GM21576 (cell line): Measurements from ENCODE around the gene PRMT5.

Source experiments
- ATAC-seq: cut with Tn5 transposase; IDR thresholded peaks from one replicate; pipeline ENCODE4 v1.9.1; 2021; ENCODE audit warnings: mild to moderate bottlenecking, moderate library complexity; ENCODE audit not compliant: unreplicated experiment

The PRMT5 gene

DNA sequence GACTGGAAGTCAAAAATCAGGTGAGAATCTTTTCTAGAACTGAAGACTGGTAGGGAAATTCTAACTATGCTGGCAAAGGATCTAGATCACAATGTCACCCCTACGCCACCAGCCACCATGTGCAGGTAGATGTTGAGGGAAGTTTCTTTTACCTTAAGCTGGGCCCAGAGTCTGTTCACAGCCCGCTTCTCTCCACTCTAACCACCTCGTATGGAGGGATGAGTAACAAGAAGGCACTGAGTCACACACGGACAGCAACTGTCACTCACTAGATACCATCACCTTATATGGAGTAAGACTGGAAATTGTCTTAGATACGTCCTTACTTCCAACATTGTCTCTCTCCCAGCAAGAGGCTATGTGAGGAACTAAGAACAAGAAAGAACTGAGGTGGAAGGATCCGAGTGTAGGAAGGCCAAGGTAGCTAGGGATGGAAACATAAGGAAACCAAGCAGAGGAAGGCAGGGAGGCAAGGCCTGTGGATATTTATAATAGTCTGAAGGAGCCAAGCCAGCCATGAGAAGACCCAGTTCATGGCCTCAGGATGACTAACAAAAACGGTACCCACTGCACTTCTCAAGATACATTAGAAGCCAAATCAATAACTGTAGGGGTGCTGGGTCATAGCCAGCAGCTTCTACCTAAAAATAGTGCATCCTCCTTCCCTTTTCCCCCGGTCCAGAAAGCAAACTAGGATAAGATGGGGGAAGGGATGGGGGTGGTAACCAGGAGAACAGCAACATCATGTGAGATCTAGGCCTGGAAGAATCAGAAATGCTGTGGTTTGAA is 30.7 kb downstream of the PRMT5 start:
- ATAC-seq, result no peak

DNA sequence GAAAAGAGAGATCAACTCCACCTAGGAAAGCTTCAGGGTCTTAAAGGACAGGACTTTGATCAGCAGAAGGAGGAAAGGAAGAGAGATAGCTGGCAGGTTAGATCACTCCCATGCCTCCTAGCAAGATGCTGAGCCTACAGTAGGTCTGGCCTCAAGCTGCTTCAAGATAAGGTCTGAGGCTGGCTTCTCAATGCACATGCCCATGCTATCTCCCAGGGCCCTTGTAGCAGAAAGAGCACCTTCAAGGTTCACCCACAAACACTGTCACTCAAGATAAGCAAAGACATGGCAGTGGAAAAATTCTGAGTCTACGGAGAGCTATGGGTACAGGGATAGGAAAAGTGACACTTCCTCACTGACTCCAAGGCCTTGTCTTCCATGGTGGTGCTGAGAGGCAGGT is 31.8 kb downstream of the PRMT5 start:
- ATAC-seq, result no peak

DNA sequence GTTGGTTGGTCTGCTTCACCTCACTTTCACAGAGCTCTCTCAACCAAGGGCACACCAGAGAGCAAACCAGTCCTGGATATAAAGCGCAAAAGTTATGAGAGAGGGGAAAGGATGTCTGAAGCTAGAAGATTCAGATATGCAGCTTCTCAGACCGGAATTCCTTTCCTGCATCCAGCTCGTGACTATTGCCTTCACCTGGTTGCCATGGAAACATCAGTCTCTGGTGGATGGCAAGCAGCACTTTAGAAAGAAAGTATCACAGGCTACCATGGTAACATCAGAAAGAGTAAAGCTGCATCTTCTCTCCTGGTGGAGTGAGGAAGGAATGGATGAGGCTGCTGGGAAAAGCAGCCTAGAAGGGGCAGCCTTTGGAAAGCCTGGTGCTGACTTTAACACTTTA is 32.4 kb downstream of the PRMT5 start:
- no peak for ATAC-seq

DNA sequence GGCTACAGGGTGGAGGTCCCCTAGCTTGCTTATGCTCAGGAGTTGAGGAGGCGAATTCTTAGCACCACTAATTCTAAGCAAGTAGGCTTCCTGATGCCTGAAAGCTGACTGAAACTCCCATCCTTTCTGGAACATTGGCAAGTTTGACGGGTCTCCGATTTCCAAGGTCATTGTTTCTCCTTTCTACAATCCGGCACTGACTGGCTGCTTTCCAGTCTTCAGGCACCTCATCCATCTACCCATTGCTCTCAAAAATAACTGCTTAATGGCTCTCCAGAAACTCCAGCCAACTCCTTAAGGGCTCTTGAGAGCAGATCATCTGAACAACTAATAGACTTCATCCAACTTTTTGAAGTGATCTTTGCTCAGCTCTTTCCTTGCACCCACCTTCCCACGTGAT is 32.8 kb downstream of the PRMT5 start:
- ATAC-seq, result no peak

DNA sequence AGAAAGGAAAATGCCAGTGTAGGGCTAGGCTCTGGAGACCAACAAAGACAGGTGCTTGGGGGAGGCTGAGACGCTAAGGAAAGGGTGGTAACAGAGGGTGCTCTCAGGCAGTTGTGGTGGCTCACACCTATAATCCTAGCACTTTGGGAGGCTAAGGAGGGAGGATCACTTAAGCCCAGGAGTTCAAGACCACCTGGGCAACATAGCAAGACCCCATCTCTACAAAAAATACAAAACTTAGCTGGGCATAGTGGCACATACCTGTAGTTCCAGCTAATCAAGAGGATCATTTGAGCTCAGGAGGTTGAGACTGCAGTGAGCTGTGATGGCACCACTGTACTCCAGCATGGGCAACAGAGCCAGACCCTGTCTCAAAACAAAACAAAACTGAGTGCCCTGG is 33.8 kb downstream of the PRMT5 start:
- no peak for ATAC-seq

DNA sequence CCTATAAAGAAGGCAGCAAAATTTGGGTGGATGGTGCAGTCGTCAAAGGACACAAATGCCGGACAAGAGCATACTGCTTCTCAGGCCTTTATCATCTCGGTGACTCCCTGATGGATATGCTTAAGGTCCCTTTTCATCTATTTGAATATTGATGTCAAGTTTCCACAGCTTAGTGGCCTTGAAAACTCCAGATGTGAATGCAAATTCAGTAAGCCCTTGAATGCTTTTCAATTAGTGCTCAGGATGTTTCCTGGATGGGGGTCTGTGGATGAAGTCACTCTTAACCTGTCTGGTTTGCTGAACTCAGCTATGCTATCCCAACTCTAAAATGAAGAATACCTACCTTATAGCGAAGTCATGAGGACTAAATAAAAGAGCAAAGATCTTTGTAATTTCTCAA is 35.5 kb downstream of the PRMT5 start:
- ATAC-seq, result no peak

DNA sequence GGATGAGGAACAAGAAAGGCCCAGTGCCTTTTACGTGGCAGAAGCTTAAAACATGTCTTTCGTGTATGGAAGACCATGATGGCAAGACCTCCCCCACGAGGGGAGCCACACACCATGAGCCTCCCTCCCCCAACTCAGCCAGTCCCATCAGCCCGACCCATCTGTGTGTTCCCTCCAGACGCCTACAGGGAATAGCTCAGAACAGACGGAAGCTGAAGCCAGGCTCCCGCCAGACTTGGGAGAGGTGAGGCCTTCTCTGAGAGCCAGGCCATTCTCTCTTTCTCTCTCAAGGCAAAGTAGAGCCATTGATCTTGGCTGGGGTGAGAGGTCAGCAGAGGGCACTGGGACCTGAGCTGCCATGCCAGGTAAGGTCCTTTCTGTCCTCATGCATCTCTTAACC is 36.7 kb downstream of the PRMT5 start:
- no peak for ATAC-seq

DNA sequence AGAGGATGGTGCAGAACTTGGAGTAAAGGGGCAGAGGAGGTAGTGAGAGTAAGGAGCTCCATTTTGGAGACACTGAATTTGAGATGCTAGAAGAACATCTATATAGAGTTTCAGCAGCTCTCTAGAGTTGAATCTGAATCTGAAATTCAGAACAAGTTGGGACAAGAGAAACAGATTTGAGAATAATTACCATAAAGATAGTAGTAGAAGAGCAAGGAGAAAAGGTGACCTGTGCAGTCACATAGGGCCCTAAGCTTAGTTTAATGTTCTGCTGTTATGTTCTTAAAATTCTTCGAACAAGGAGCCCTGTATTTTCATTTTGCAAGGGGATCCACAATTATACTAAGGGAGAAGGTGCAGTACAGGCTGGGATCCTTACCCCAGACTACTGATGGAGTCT is 38.8 kb downstream of the PRMT5 start:
- ATAC-seq, result no peak

DNA sequence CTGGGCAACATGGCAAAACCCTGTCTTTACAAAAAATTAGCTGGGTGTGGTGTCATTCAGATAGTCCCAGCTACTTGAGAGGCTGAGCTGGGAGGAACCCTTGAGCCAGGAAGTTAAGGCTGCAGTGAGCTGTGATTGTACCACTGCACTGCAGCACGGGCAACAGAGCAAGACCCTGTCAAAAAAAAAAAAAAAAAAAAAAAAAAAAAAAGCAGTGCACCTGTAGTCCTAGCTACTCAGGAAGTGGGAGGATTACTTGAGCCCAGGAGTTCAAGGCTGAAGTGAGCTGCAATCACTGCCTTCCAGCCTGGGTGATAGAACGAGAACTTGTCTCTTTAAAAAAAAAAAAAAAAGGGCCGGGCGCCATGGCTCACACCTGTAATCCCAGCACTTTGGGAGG is 40.5 kb downstream of the PRMT5 start:
- ATAC-seq, result no peak

DNA sequence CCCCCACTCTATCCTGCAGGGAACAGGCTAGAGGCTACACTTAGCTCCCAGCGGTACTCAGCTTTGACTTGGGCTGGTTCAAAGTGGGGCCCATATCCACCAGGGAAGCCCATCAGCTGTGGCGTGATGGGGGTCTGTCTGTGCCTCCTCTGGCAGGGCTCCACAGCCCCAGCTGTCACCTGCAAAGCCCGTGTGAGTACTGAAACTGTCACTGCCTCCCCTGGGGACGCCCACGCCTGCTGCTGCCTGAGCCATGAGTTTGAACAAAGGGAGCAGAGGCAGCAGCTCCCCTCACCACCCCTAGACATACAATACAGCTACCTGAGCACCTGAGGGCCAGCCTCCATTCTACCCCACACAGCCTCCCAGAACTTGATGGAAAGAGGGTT is 41.2 kb downstream of the PRMT5 start:
- peak; percentile 38 for ATAC-seq

DNA sequence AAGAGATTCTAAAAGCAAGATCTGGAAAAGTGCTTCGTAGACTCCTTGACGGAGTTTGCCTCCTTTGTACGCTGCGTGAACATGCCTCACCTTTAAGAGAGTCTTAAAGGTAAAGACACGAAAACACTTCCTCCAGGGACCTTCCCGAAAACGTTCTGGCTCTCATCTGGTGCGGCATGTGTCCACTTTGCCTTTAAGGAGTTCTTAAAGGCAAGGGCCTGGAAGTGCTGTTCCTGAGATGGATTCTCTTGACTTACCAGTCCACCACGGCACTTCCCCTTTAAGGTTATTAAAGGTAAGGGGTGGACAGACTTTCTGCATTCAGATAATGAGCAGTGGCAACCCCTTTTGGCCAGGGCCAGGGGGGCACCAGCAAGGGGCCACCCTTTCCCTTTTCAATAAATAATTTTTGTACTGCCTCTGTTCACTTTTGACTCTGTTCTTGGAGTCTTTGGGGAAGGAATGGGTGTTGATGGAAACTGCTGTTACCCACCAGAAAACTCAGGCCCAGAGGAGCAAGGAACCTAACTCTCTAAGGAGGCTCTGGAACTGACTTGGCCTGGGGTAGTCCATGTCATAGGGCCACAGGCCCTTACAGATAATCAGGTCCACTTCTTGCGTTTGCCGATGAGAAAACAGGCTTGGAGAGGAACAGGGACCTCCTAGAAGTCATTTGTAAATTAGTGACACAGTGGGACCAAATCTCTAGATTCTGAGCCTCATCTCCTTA is 41.8 kb downstream of the PRMT5 start:
- peak; percentile 31 for ATAC-seq

DNA sequence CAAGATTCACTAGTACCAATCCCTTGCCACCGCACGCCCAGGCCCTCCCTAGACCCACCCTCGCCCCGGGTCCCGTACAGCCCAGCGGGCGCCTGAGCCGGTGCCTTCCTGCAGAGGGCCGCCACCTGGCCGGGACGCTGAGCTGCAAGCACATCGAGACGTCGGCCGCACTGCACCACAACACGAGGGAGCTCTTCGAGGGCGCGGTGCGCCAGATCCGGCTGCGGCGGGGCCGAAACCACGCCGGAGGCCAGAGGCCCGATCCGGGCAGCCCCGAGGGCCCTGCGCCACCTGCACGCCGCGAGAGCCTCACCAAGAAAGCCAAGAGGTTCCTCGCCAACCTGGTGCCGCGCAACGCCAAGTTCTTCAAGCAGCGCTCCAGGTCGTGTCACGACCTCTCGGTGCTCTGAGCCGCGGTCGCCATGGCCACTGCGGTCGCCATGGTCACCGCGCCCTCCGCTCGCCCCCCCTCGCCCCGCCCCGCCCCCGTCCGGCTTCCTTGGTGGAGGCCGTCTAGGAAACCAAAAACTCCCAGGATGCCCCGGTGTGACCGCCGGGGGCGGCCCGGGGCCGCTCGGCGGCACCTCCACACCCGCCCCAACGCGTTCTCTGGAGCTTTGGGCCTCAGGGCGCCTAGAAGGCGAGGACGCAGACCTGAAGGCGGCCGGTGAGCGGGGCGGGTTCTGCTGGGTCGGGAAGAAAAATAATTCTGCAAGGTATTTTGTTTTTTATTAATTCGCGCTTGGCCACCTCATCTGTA is 42.5 kb downstream of the PRMT5 start:
- peak; percentile 50 for ATAC-seq

DNA sequence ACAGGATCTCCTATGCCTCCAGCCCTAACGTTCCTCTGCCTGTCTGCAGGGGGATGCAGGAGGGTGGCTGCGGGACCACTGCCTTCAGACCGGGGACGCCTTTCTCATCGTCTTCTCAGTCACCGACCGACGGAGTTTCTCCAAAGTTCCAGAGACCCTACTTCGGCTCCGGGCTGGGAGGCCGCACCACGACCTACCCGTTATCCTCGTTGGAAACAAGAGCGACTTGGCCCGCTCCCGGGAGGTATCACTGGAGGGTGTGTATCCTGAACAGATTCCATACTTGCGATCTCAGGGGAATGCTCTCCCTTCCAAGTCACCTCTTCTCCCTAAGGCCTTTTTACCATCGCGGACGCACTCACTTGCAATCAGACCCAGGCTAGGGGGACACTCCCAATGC is 43.2 kb downstream of the PRMT5 start:
- ATAC-seq, result no peak

DNA sequence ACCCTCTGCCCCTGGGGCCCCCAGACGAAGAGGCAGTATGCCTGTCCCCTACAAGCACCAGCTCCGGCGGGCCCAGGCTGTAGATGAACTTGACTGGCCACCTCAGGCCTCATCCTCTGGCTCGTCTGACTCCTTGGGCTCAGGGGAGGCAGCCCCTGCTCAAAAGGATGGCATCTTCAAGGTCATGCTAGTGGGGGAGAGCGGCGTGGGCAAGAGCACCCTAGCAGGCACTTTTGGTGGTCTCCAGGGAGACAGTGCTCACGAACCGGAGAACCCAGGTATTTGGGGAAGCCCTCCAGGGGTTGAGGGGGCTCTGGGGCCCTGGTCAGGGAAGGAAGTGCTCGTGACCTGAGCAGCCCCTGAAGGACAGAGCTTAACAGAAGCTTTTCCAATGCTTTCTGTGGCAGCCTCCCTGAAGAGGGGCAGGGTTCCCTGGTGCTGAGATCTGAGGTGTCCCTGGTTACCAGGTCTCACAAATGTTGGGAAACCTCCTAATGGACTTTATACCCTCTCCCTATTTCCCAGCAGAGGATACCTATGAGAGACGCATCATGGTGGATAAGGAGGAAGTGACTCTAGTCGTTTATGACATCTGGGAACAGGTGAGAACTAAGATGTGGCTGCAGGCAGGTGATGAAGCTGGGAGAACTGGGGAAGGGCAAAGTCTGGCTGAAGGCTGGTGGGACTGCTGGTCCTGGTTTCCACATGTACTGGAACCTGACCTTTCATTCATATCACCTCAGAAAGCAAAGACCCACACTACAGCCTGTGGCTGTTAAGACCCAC is 44.2 kb downstream of the PRMT5 start:
- no peak for ATAC-seq

DNA sequence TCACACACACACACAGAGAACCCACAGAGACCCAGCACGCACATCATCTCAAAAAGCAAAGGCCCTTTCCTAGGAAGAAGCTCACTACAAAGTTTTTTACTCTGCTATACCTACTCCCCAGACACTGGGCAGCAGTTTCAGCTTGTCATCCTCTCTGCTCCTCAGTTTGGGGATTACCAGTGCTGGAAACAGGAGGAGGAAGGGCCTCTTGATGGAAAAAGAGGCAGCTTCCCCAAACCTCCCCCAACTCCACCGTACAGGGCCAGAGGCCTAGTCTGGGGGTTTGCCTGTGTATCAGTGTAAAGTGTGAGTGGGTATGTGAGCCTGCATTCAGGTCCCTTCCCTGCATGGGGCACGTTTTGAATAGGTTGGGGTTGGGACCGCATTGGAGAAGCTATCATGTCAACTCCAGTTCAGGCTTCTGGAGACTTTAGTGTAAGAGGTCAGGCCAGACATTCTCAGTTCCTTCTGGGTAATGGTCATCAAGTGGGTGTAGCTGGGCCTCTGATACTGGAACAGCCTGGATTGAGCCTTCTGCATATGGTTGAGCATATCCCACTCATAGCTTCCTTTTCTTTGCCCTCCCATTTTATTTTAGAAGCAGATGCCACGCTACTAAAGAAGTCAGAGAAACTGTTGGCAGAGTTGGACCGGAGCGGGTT is 45.0 kb downstream of the PRMT5 start:
- no peak for ATAC-seq

DNA sequence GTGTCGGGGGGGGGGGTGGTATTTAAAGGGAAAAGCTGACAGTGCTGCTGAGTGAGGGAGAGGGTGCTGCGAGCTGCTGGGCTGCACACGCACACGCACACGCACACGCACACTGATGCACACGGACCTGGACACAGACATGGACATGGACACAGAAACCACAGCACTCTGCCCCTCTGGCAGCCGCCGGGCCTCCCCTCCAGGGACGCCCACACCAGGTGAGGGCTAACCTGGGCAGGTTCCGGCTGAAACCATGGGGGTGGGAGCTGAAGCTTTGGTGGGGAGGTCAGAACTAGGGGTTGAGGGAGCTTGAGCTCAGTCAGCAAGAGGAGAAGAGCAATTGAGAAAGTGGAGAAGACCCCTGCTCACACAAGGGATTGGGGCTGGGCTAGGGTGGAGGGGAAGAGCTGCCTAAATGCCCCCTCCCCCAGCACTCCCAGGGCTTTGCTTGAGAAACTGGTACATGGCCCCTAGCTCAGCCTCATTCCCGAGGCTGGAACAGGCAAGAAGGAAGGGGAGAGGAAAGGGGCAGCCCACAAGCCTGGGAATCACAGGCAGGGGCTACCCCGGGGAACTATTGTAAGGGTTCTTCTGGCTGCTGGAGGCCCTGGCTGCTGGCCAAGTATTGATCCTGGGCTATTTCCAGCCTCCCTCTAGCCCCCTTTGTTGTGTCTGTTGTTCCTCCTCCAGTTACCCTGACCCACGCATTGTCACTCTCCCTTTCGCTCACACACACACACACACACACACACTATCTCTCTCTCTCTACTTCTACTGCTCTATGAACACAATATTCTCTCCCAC is 45.8 kb downstream of the PRMT5 start, which contains the start of gene REM2:
TSS of gene REM2 (plus strand) at position 50 of the 804 bp plus-strand sequence. CDS start at position 116, 66 bp downstream.
- no peak for ATAC-seq

DNA sequence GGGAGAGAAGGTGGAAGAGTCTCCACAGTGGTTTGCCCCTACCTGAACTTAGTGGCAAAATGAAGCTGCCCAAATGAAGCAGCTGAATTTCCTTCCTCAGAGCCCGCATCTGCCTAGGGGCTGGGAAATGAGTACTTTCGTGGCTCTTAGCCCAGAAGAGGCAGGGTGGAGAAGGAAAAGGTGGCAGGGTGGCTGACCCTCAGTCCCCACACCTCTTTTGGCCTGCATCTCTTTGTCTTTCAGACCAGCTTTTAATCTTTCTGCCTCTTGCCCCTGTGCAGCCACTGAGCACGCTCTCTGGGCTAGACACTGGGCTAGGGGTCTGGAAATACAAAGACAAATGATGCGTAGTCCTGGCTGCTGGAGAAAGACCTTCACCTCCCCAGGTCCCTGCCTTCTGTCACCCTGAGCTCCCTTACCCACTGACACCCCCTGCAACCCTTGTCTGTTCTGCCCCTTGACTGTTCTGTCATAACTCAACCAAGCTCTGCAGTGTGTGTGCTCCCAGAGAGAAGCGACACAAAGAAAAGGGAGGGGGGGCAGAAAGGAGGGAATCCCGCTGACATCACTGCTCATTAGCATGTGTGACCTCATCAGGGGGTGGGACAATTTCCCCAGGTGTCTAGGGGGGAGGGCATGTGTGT is 46.5 kb downstream of the PRMT5 start:
- ATAC-seq, result no peak

DNA sequence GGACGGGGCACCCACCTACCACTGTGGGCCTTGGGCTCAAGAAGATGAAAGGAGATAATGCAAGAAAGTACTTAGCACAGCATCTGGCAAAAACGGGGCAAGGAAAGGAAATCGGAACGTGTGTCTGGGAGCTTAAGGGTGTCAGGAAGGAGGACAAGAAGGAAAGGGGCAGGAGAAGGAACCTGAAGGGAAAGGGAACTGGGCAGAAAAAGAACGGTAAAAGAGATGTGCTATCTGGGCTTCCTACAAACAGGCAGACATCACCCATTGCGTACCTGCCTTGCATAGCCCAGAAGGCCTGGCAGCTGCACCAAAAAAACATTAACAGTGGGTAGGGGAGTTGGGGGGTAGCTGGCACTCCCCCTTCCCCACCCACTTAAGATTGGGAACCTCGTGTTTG is 47.1 kb downstream of the PRMT5 start:
- no peak for ATAC-seq
